HG03575 (cell line): ENCODE results near the gene MT1HL1.

Experiments used
- ATAC-seq: cut with Tn5 transposase; IDR thresholded peaks from one replicate; pipeline ENCODE4 v1.9.1; 2021; ENCODE audit not compliant: unreplicated experiment, insufficient number of reproducible peaks, low FRiP score; ENCODE audit errors: extremely low read depth

Gene MT1HL1

DNA sequence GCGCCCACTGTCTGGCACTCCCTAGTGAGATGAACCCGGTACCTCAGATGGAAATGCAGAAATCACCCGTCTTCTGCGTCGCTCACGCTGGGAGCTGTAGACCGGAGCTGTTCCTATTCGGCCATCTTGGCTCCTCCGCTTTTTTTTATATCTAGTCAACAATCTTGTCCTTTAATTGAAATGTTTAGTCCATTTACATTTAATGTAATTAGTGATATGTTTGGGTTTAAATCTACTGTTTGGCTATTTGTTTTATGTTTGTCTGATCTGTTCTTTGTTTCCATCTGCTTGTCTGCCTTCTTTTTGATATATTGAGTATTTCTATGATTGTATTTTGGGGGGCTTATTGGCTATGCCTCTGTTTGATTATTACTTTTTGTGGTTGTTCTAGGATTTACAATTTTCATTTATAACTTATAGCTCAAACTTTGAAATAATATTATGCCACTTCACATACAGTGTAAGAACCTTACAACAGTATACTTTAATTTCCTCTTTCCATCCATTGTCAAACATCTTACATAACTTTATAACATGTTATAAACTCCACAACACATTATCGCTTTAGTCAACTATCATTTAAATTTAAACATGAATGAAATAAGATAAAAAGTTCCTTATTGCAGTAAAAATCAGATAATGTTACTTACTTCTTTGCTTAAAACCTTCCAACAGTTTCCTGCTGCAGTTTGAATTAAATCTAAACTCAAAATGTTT, 21.3 kb upstream of the MT1HL1 start:
- ATAC-seq, result no peak

DNA sequence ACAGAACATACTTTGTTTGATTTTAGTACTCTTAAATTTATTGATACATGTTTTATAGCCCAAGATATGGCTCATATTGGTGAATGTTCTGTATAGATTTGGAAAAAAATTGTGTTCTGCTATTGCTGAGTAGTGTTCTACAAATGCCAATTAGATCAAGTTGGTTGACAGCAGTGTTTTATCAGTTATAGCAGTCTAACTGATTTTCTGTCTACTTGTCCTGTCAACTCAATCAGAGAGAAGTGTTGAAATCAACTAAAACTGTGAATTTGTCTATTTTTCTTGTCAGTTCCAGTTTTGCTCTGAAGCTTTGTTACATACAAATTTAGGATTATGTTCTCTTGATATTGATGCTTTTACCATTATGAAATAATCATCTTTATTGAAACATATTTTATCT, 14.7 kb upstream of the MT1HL1 start:
- no peak for ATAC-seq

DNA sequence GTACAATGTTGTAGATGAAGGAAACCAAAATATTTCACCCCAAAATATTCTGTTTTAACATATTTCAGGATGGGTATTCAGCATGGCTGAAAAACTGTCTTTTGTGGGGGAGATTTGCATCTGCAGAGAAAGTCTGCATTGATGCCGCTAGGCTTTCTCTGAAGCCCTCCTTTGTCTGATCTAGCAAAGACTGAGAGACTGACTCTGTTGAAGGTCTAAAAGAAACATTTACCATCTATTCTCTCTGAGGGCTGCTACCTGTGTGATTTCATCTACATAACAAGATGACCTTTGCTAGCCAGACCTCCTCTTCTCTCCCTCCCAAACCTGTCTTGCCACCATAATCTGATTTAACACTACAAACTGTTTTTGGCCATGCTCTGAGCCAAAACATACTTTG, 12.4 kb upstream of the MT1HL1 start:
- ATAC-seq, result no peak

DNA sequence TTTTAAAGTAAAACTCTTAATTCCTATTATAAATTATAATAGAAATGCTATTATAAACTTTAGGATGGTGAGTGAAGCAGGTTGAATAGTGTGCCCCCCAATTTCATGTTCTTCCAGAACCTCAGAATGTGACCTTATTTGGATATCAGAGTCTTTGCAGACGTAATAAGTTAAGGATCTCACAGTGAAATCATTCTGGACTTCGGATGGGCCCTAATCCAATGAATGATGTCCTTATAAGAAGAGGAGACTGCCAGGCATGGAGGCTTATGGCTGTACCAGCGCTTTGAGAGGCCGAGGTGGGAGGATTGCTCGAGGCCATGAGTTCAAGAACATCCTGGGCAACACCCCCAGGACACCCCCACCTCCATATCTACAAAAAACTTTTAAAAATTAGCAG, 9.4 kb upstream of the MT1HL1 start:
- no peak for ATAC-seq

DNA sequence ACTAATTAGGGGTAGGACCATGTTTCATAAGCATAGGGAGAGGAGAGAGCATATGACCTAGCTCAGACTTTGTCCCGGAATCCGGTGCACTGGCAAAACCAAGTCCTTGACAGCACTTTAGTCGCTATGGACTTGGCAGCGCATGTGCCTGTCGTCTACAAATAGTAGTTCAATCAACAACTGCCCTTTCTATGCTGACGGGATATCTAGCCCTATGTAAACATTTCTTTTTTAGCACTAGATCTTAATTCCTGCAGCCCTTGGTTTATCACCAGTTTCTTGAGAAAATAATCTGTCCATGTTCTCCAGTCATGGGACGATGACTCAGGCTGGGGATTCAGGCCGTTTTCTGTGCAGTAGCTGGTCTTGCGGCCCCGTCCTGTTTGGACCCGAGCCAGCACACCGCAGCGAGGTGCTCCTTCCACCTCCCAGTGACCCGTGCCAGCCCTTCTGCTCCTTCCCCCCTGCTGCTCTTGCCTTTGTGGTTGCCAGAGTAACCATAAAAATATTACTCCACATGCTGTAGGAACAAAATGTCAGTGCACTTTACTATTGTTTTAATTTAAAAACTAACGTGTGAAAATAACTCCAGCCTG, 8.6 kb upstream of the MT1HL1 start:
- ATAC-seq, result no peak

DNA sequence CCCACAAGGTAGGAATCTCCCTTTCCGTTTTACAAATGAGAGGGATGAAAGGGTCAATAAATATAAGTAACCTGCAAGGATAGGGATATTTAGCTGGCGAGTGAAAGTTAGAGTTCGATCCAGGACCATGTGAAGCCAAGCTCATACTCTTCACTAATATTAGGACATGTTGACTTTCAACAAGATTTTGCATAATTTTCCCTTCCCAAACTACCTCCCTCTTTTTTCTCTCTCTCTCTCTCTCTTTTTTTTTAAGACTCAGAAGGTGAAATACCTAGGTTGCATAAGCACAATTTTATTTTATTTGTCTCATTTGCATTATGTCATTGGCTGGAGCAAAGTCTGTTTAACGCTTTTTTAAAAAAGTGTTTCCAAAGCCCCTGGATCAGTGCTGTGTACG, 8.1 kb upstream of the MT1HL1 start:
- no peak for ATAC-seq

DNA sequence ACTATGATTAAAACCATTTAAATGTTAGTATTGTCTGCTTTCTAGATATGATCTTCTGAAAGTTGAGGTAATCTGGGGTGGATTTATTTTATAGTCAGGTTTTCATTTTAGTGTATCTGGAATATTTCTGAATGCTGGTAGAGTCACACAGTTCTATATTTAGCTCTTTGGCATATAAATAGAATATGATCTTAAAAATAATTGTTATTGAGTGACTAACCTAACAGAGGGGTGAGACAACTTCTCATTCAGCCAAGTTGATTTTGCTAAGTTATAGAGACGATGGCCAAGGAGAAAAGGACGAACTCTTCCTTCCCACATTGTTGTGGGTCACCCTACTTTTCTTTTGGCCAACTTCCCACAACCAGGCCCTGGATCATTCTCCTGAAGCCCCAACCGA, 7.2 kb upstream of the MT1HL1 start:
- no peak for ATAC-seq

DNA sequence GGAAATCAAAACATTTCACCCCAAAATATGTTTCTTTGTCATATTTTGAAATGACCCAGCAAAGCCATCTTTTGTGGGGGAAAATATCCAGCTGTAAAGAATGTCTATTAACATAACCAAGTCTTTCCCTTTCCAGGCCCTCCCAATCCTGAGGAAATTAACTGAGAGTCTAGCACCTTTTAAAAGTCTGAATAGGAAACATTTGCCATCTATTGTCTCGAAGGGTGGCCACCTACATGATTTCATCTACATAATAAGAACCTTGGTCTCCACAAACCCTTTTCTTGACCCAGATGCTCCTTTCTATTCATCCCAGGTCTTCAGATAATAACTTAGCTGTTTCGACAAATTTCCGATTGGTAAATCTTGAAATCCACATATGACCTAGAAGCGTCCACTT, 5.4 kb upstream of the MT1HL1 start:
- no peak for ATAC-seq

DNA sequence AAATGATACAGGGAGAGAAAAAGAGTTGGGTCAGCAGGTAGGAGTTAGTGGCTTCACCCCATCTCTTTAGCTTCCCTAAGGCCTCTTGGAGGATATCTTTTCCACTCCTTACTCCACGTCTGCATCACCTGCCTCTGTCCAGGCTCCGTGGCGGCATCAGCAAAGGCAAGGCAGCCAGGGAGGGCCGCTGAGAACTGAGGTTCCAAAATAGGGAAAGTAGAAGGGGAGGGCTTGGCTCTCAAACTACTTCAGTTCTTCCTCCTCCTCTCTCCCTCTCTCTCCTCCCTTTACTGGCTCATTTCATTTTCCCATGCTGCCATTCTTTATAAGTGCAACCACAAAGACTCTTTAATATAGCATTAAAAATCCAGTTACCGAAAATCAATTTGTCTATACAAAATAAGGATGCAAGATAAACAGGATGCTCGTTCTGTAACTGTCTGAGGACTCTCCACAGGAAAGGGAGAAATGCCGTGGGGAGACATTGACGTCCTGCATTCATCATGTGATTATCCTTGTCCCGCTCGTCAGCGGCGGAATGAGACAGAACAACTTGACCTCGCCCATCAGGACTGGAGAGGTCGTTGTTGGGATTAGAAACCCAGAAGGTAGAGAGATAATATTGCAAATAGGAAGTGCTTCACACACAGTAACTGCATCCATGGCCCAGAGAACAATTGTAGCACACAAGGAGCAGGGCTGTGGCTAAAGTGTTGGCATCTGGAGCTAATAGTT, 3.1 kb upstream of the MT1HL1 start:
- no peak for ATAC-seq

DNA sequence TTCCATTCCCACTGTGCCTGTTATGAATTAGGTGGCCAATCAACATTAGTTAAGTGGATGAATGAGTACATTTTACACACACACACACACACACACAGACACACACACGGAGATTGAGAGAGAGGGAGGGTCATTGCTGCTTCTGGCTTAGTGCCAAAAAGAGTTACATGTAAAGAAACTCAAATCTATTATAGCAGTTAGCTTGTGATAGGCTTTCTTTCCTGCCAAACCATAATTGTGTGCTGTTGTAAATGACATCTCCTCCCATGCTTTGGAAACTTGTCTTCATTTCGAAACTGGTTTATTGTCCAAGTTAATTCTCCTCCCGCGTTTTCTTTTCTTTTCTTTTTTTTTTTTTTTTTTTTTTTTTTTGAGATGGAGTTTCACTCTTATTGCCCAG, 1.4 kb upstream of the MT1HL1 start:
- no peak for ATAC-seq

DNA sequence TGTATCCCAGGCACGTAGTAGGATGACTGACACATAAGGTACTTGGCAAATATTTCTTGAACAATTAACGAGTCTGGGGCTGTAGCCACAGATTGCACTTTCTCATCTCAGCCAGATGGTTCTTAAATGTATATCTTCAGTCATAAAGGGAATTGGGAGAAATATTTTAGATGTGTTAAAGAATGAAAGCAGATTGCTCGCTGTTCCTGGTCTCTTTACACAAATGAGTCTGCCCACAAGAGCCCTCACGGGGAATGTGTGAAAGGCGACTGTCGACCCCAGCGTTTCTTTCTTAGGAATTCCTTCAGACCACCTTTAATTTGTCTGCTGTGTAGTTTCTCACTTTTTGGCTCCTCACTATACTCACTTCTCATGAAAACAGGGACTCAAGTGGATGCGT, 725 bp downstream of the MT1HL1 start:
- no peak for ATAC-seq

DNA sequence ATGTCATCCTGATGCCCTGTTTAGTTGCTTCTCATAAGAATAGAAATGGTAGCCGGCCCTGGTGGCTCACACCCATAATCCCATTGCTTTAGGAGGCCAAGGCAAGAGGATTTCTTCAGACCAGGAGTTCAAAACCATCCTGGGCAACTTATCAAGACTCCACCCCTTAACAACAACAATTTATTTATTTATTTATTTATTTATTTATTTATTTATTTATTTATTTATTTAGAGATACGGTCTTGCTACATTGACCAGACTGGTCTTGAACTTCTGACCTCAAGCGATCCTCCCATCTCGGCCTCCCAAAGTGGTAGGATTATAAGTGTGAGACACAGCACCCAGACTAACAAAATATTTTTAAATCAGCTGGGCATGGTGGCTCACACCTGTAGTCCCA, 4.0 kb downstream of the MT1HL1 start:
- ATAC-seq, result no peak

DNA sequence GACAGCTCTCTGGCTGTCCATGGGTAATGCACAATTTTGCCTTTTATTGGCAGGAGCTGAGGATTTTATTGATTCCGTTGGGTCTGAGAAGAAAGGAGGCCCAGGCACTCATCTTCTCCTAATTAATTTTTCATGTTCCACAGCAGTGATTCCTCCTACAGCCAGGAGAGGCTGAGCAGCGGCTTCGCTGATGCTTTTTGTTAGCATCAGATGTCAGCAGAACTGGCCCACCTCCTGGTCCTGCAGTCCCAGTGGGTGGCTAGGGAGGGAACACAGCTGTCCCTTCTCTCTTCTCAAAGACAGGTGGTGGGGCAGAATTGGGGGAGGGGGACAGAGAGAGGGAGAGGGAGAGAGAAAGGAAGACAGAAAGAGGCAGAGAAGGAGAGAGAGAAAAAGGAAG, 5.7 kb downstream of the MT1HL1 start:
- no peak for ATAC-seq

DNA sequence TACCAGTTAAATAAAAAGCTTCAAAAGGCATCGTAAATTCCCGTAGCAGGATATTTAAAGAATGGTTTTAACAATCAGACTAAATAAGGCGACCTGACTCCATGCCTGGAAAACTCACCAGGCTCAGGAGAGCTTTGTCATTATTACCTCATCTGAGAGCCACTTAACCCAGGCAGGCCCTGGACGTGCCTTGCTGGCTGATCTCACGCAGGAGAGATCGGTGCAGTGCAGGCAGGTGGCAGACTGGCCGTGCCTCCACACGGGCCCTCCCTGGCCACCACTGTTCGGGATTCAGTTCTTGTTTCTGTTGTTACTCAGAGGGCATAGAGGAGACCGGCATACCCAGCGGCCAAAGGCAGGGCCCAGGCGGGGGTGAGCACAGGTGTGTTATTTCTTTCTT, 6.4 kb downstream of the MT1HL1 start:
- ATAC-seq, result no peak

DNA sequence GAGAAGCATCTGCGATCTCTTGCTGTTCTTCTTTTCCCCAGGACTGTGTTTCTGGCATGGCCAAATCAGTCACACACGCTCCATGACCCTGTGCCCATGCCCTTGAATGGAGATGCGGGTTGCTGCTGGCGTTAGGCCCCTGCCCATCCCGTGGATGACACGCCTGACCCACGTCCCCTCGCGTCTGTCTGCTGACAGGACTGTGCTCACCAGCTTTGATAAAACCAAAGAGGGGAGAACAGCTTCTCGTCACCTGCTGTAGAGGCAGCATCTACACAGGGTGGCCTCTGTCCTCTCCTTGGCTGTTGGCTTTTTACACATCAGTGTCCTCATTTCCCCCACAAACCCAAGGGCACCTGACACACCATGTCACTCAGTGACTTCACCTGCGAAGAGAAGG, 6.9 kb downstream of the MT1HL1 start:
- no peak for ATAC-seq

DNA sequence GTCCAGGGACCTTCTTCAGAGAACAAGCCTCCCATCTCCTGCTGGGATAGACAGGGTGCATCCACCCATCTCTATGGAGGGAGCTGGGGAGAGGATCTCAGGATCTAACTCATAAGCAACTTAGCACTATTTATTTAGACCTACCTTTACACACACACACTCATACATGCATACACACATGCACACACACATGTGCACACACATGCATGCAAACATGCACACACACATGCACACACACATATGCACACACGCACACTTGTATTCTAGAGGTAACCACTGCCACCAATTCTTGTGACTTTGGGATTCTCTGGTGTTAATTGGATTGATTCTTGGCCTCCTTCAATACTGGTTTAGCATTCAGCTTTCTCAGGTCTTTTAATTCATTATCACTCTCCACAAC, 9.8 kb downstream of the MT1HL1 start:
- ATAC-seq, result no peak

DNA sequence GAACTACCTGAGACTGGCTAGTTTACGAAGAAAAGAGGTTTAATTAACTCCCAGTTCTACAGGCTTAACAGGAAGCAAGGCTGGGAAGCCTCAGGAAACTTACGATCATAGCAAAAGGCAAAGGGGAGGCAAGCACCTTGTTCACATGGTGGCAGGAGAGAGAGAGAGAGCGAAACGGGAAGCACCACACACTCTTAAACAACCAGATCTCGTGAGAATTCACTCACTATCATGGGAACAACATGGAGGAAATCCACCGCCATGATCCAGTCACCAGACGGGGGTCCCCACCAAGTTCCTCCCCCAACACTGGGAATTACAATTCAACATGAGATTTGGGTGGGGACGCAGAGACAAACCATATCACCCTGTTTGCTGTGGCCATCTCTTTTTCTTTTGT, 11.8 kb downstream of the MT1HL1 start:
- ATAC-seq, result no peak

DNA sequence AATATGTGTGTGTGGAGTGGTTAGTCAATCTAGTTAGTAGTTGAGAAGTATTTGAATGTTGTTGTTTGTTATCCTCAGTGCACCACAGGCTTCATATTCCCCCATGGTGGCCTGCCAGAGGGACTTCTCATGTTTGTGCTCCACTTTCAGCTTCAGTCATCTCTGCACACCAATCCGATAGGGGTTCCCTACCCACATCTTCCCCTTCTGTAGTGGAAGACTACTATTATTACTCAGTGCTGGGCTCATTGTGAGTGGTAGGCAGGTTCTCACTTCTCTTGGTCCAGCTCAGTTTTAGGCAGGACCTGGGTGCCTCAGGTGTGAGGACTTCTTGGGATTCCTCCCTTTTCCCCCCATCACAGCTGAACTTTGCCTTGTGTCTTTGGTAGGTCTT, 14.2 kb downstream of the MT1HL1 start:
- no peak for ATAC-seq

DNA sequence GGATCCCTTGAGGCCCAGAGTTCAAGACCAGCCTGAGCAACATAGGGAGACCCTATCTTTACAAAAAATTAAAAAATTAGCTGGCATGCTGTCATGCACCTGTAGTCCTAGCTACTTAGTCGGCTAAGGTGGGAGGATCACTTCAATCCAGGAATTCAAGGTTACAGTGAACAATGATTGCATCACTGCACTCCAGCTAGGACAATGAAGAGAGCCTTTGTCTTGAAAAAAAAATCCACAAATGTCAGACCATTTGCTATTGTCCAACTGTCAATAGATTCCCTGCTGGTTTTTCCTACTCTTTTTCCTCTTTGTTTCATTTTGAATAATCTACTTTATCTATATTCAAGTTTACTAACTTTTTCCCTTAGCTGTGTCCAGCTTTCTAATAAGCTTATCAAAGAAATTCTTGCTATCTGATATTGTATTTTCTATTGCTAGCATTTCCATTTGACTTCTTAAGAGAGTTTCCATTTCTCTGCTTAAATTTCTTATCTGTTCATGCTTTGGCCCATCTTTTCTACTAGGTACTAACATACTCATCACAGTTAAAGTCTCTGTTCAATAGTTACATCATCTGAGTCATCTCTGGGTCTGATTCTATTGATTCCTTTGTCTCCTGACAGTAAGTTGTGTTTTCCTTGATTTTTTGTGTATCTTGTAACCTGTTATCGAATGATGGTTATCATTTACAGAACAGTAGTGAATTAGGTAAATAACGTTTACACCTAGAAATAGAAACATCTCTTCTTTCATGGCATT, 14.8 kb downstream of the MT1HL1 start:
- no peak for ATAC-seq

DNA sequence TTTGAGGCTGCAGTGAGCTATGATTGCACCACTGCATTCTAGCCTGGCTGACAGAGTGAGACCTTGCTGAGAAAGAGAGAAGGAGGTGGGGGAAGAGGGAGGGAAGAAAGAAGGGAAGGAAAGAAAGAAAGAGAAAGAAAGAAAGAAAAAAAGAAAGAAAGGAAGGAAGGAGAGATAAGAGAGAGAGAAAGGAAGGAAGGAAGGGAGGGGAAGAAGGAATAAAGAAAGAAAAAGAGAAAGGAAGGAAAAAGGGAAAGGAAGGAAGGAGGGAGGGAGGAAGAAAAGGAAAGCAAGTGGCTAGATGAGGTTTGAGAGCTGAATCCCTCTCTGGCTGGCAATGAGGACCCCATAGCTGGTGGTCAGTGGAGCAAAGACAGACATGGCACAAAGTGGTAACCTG, 20.4 kb downstream of the MT1HL1 start:
- ATAC-seq, result no peak
